Bronchus fibroblast of lung (primary cell): ENCODE measurements around the gene TUBB. TPM values are rescaled to one million over a fixed set of nuclear protein-coding genes. Genes with fewer than 3 reads are reported as not detected.

Experiments used
- total RNA-seq: library from RNA; depleted of rRNA; stranded (reverse); fragments of >200 nt; gene quantifications from 2 replicates; pipeline ENCODE4 v1.2.3, GENCODE V29; 2015

Gene TUBB
- 2,052 and 2,194 TPM in 2 replicates for total RNA-seq

GRCh38 chr6:30719791-30720737, at the start of gene TUBB:
TSS of gene TUBB (plus strand) at chr6:30720352. CDS start at chr6:30720507, 155 bp downstream.

GRCh38 chr6:30672445-30673253, 47.5 kb upstream of the TUBB start, which contains the start of gene DHX16:
TSS of gene DHX16 (minus strand) at chr6:30673006. CDS start at chr6:30672841, 165 bp downstream.

GRCh38 chr6:30686009-30686907, 33.9 kb upstream of the TUBB start, which contains the start of gene PPP1R18:
TSS of gene PPP1R18 (minus strand) at chr6:30686645. CDS start at chr6:30686018, 627 bp downstream.

GRCh38 chr6:30690403-30691207, 29.5 kb upstream of the TUBB start, which contains the start of gene NRM:
TSS of gene NRM (minus strand) at chr6:30690984. CDS start at chr6:30690974, 10 bp downstream.

GRCh38 chr6:30717129-30717844, 2.9 kb upstream of the TUBB start, which contains the start of gene MDC1:
TSS of gene MDC1 (minus strand) at chr6:30717281. CDS start at chr6:30715175, 2,106 bp downstream.

GRCh38 chr6:30742316-30743098, 22.4 kb downstream of the TUBB start, which contains the start of gene FLOT1:
TSS of gene FLOT1 (minus strand) at chr6:30742687. CDS start at chr6:30742189, 498 bp downstream.

GRCh38 chr6:30744054-30744805, 24.1 kb downstream of the TUBB start, which contains the start of gene IER3:
TSS of gene IER3 (minus strand) at chr6:30744547. CDS start at chr6:30744518, 29 bp downstream.

Other genes with a start within 250 kb of the TUBB start
- 92.2 and 93.1 TPM in 2 replicates for gene HLA-E, start 230.8 kb upstream of the TUBB start, total RNA-seq
- gene GNL1, start 163.9 kb upstream of the TUBB start, total RNA-seq, result 28.7 and 42.5 TPM in 2 replicates
- gene PRR3, start 163.1 kb upstream of the TUBB start, total RNA-seq, result 11.6 and 12.9 TPM in 2 replicates
- 31.1 and 34.2 TPM in 2 replicates for gene ABCF1, start 148.9 kb upstream of the TUBB start, total RNA-seq
- 19.8 and 24.0 TPM in 2 replicates for gene PPP1R10, start 103.1 kb upstream of the TUBB start, total RNA-seq
- 65.1 and 70.5 TPM in 2 replicates for gene MRPS18B, start 102.5 kb upstream of the TUBB start, total RNA-seq
- gene ATAT1, start 93.5 kb upstream of the TUBB start, total RNA-seq, result 4.5 and 6.4 TPM in 2 replicates
- 6.8 and 8.7 TPM in 2 replicates for gene C6orf136, start 73.2 kb upstream of the TUBB start, total RNA-seq
- 25.1 and 29.6 TPM in 2 replicates for gene DHX16, start 47.3 kb upstream of the TUBB start, total RNA-seq
- gene PPP1R18, start 33.7 kb upstream of the TUBB start, total RNA-seq, result 58.6 and 62.5 TPM in 2 replicates
- 21.0 and 24.1 TPM in 2 replicates for gene NRM, start 29.4 kb upstream of the TUBB start, total RNA-seq
- gene MDC1, start 3.1 kb upstream of the TUBB start, total RNA-seq, result 9.8 and 11.6 TPM in 2 replicates
- gene FLOT1, start 22.3 kb downstream of the TUBB start, total RNA-seq, result 178 and 180 TPM in 2 replicates
- 56.9 and 75.8 TPM in 2 replicates for gene IER3, start 24.2 kb downstream of the TUBB start, total RNA-seq
- 12.3 and 13.1 TPM in 2 replicates for gene DDR1, start 164.2 kb downstream of the TUBB start, total RNA-seq
- gene GTF2H4, start 187.9 kb downstream of the TUBB start, total RNA-seq, result 9.4 and 10.9 TPM in 2 replicates
- gene VARS2, start 193.9 kb downstream of the TUBB start, total RNA-seq, result 23.0 and 25.9 TPM in 2 replicates
- not detected in 2 replicates for gene SFTA2, start 211.8 kb downstream of the TUBB start, total RNA-seq
- not detected in 2 replicates for gene MUCL3, start 220.6 kb downstream of the TUBB start, total RNA-seq